Measurements from ENCODE around the gene MCRIP2. TPM values are rescaled to one million over a fixed set of nuclear protein-coding genes. Genes with fewer than 3 reads are reported as not detected.

MCRIP2 gene
- total and polyA plus RNA-seq, 5 donors from 2014 or later = 10.5 to 23.1 (median 18.2) TPM

GRCh38 chr16:660132-660458 is 18.5 kb downstream of the MCRIP2 start:
- H3K27ac Mint-ChIP-seq = no peak overlapping the region
- H3K27ac ChIP-seq (ENCODE audit: insufficient read depth, low read length, poor library complexity, severe bottlenecking) = no peak overlapping the region

DNA sequence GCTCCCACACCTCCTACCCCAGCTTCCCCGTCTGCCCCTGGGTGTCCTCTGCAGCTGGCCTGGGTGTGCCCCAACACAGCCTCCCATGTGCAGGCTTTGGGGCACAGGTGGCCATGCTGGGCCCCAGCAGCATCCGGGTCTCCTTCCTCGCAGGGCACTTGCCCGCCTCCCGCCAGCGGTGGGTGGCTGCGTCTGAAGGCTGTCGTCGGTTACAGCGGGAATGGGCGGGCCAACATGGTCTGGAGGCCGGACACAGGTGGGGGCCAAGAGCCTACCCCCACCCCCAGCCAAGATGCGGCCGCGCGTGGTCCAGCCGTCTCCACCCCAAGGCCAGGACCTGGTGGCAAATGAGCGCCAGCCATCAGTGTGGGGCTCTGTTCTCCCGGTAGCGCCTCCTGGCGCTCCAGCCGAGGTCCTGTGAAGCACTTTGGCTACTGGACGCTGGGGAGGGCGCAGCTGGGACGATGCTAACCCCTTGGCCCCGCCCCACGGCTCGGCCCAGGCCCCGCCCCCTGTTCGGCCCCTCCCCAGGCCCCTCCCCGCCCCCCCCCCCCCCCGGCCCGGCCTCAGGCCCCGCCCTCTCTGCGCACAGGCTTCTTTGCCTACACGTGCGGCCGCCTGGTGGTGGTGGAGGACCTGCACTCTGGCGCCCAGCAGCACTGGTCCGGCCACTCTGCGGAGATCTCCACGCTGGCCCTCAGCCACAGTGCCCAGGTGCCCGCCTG is 19.0 kb downstream of the MCRIP2 start:
- Mint-ChIP-seq H3K27ac (no peak overlapping the region), H3K27me3 (no peaks in the 10 kb centered on the region), H3K4me3 (peak overlapping the region in 2 of 4 donors; percentile 21 to 54), H3K4me1 (peaks cover 0 to 7% (median 0%) of the 10 kb centered on the region in 4 donors), H3K9me3 (no peaks in the 10 kb centered on the region), H3K36me3 (no peaks in the 10 kb centered on the region)
- Histone ChIP-seq H3K9me3 (ENCODE audit: control insufficient read depth in 2 of 2, low read length in 2 of 2) (no peaks in the 10 kb centered on the region), H3K4me1 (ENCODE audit: control insufficient read depth, insufficient read depth, low read length, poor library complexity, severe bottlenecking) (peaks cover 5% of the 10 kb centered on the region), H3K36me3 (ENCODE audit: control insufficient read depth, insufficient read depth, low read length) (no peaks in the 10 kb centered on the region), H3K4me3 (ENCODE audit: low read depth, low read length) (no peak overlapping the region), H3K27me3 (ENCODE audit: control insufficient read depth, insufficient read depth, low read length) (no peaks in the 10 kb centered on the region), H3K27ac (ENCODE audit: insufficient read depth, low read length, poor library complexity, severe bottlenecking) (no peak overlapping the region)
- peak; percentile 57 to 73 (median 65) for DNase-seq
- ATAC-seq (ENCODE audit: low read depth in 2 of 2) = peak; percentile 53 to 66

More at GRCh38 chr16:660132-660458, 18.5 kb downstream of the MCRIP2 start:
- ATAC-seq (ENCODE audit: low read depth in 2 of 2) (no peak), DNase-seq (no peak)
- Mint-ChIP-seq H3K36me3 (no peaks in the 10 kb centered on the region), H3K27me3 (no peaks in the 10 kb centered on the region), H3K4me1 (peaks cover 0 to 7% (median 0%) of the 10 kb centered on the region in 4 donors), H3K4me3 (no peak overlapping the region), H3K9me3 (no peaks in the 10 kb centered on the region)
- Histone ChIP-seq H3K27me3 (ENCODE audit: control insufficient read depth, insufficient read depth, low read length) (no peaks in the 10 kb centered on the region), H3K36me3 (ENCODE audit: control insufficient read depth, insufficient read depth, low read length) (no peaks in the 10 kb centered on the region), H3K4me3 (ENCODE audit: low read depth, low read length) (no peak overlapping the region), H3K9me3 (ENCODE audit: control insufficient read depth in 2 of 2, low read length in 2 of 2) (no peaks in the 10 kb centered on the region), H3K4me1 (ENCODE audit: control insufficient read depth, insufficient read depth, low read length, poor library complexity, severe bottlenecking) (peaks cover 5% of the 10 kb centered on the region)

DNA sequence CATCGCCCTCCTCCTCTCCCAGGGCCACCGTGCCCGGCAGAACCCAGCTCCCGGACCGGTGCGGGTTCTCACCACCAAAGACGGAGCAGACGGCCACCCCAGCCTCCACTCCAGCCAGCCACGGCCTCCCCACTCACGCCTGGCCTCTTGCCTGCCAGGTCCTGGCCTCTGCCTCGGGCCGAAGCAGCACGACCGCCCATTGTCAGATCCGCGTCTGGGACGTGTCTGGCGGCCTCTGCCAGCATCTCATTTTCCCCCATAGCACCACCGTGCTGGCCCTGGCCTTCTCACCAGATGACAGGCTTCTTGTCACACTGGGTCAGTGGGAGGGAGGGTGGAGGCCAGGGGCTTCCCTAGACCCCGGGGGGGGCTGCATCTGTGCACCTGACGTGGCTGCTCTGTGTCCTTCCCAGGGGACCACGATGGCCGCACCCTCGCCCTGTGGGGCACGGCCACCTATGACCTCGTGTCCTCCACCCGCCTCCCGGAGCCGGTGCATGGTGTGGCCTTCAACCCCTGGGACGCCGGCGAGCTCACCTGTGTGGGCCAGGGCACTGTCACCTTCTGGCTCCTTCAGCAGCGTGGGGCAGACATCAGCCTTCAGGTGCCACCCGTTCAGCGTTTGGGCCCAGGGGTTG is 19.7 kb downstream of the MCRIP2 start:
- Histone ChIP-seq H3K4me1 (ENCODE audit: control insufficient read depth, insufficient read depth, low read length, poor library complexity, severe bottlenecking) (peaks cover 5% of the 10 kb centered on the region), H3K36me3 (ENCODE audit: control insufficient read depth, insufficient read depth, low read length) (no peaks in the 10 kb centered on the region), H3K4me3 (ENCODE audit: low read depth, low read length) (no peak overlapping the region), H3K27me3 (ENCODE audit: control insufficient read depth, insufficient read depth, low read length) (no peaks in the 10 kb centered on the region), H3K27ac (ENCODE audit: insufficient read depth, low read length, poor library complexity, severe bottlenecking) (no peak overlapping the region), H3K9me3 (ENCODE audit: control insufficient read depth in 2 of 2, low read length in 2 of 2) (no peaks in the 10 kb centered on the region)
- H3K4me3 Mint-ChIP-seq = peak overlapping the region in 2 of 4 donors; percentile 21 to 54
- H3K4me1 Mint-ChIP-seq = peaks cover 0 to 7% (median 0%) of the 10 kb centered on the region in 4 donors
- DNase-seq (no peak), ATAC-seq (ENCODE audit: low read depth in 2 of 2) (no peak)
- no peaks in the 10 kb centered on the region for H3K27me3 Mint-ChIP-seq
- no peaks in the 10 kb centered on the region for H3K36me3 Mint-ChIP-seq
- H3K27ac Mint-ChIP-seq = peak overlapping the region in 1 of 3 donors; percentile 36
- no peaks in the 10 kb centered on the region for H3K9me3 Mint-ChIP-seq

DNA sequence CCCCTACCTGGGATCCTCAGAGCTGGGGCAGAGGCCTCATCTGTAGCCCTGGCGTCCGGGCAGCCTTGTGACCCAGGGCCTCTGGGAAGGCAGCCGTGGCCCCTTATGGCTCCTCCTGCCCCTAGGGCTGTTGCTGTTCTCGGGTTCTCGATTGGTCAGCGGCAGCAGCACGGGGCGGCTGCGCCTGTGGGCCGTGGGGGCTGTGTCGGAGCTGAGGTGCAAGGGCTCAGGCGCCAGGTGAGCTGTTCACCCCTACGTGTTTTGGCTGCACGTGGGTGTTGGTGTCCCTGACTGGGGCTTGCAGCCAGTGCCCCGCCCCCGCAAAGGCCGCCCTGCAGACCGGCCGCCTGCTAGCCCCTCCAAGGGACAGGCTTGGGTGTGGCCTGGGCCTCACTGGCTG is 20.5 kb downstream of the MCRIP2 start:
- H3K4me1 ChIP-seq (ENCODE audit: control insufficient read depth, insufficient read depth, low read length, poor library complexity, severe bottlenecking) = peaks cover 10% of the 10 kb centered on the region
- H3K27ac ChIP-seq (ENCODE audit: insufficient read depth, low read length, poor library complexity, severe bottlenecking) = no peak overlapping the region
- H3K9me3 Mint-ChIP-seq = no peaks in the 10 kb centered on the region
- H3K36me3 ChIP-seq (ENCODE audit: control insufficient read depth, insufficient read depth, low read length) = no peaks in the 10 kb centered on the region
- H3K27me3 ChIP-seq (ENCODE audit: control insufficient read depth, insufficient read depth, low read length) = no peaks in the 10 kb centered on the region
- ATAC-seq (ENCODE audit: low read depth in 2 of 2) = no peak
- H3K4me3 Mint-ChIP-seq = no peak overlapping the region
- H3K27me3 Mint-ChIP-seq = no peaks in the 10 kb centered on the region
- no peak for DNase-seq
- H3K9me3 ChIP-seq (ENCODE audit: control insufficient read depth in 2 of 2, low read length in 2 of 2) = no peaks in the 10 kb centered on the region
- no peak overlapping the region for H3K27ac Mint-ChIP-seq
- H3K4me3 ChIP-seq (ENCODE audit: low read depth, low read length) = no peak overlapping the region
- no peaks in the 10 kb centered on the region for H3K36me3 Mint-ChIP-seq
- H3K4me1 Mint-ChIP-seq = peaks cover 0 to 7% (median 0%) of the 10 kb centered on the region in 4 donors

GRCh38 chr16:662597-662996 is 21.0 kb downstream of the MCRIP2 start:
- Mint-ChIP-seq H3K36me3 (no peaks in the 10 kb centered on the region), H3K27me3 (no peaks in the 10 kb centered on the region), H3K9me3 (no peaks in the 10 kb centered on the region), H3K27ac (no peak overlapping the region), H3K4me3 (no peak overlapping the region), H3K4me1 (peaks cover 0 to 9% (median 1%) of the 10 kb centered on the region in 4 donors)
- ATAC-seq (ENCODE audit: low read depth in 2 of 2) = no peak
- no peak for DNase-seq
- Histone ChIP-seq H3K9me3 (ENCODE audit: control insufficient read depth in 2 of 2, low read length in 2 of 2) (no peaks in the 10 kb centered on the region), H3K27me3 (ENCODE audit: control insufficient read depth, insufficient read depth, low read length) (no peaks in the 10 kb centered on the region), H3K4me1 (ENCODE audit: control insufficient read depth, insufficient read depth, low read length, poor library complexity, severe bottlenecking) (peaks cover 15% of the 10 kb centered on the region), H3K36me3 (ENCODE audit: control insufficient read depth, insufficient read depth, low read length) (no peaks in the 10 kb centered on the region), H3K4me3 (ENCODE audit: low read depth, low read length) (no peak overlapping the region), H3K27ac (ENCODE audit: insufficient read depth, low read length, poor library complexity, severe bottlenecking) (no peak overlapping the region)

DNA sequence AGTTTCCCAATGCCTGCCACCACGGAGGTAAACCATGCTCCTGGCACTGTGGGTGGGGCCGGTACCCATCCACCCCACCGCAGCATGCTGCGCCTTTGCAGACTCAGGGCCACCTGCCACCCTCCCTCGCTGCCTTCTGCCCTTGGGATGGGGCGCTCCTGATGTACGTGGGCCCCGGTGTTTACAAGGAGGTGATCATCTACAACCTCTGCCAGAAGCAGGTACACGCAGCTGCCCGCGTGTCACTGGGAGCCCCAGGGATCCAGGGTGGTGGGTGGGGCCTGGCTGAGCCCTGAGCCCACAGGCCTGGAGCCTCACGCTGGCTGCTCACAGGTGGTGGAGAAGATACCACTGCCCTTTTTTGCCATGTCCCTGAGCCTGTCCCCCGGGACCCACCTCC is 24.9 kb downstream of the MCRIP2 start:
- Mint-ChIP-seq H3K9me3 (no peaks in the 10 kb centered on the region), H3K4me3 (no peak overlapping the region), H3K27me3 (no peaks in the 10 kb centered on the region), H3K27ac (no peak overlapping the region), H3K36me3 (no peaks in the 10 kb centered on the region), H3K4me1 (peaks cover 0 to 15% (median 2%) of the 10 kb centered on the region in 4 donors)
- Histone ChIP-seq H3K27me3 (ENCODE audit: control insufficient read depth, insufficient read depth, low read length) (no peaks in the 10 kb centered on the region), H3K27ac (ENCODE audit: insufficient read depth, low read length, poor library complexity, severe bottlenecking) (no peak overlapping the region), H3K4me3 (ENCODE audit: low read depth, low read length) (no peak overlapping the region), H3K36me3 (ENCODE audit: control insufficient read depth, insufficient read depth, low read length) (peaks cover 8% of the 10 kb centered on the region), H3K9me3 (ENCODE audit: control insufficient read depth in 2 of 2, low read length in 2 of 2) (no peaks in the 10 kb centered on the region), H3K4me1 (ENCODE audit: control insufficient read depth, insufficient read depth, low read length, poor library complexity, severe bottlenecking) (peaks cover 25% of the 10 kb centered on the region)
- ATAC-seq (ENCODE audit: low read depth in 2 of 2) (no peak), DNase-seq (no peak)

DNA sequence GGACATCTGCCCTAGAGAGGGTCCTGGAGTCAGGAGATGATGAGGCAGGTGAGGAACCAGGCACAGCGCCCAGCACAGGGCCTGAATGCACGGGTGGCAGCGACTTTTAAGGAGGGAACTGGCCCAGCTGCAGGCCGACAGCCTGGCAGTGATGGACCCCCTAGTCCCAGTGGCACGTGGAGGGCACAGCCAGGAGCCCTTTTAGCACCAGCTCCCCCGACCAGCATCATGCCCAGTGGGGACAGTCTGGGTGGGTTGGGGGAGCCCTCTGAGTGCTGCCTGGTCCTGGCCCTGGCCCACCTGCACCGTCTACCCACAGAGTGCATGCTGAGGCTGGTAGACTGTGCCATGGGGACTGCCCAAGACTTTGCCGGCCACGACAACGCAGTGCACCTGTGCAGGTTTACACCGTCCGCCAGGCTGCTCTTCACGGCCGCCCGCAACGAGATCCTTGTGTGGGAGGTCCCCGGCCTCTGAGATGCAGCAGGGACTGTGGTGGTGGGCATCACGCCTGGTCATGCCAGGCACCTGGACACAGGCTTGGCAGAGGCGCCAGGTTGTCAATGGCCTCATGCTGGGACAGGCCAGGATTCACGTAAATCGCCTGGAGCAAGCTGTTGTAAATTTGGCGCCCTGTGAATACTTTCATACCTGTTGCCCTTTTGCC is 25.6 kb downstream of the MCRIP2 start:
- H3K36me3 Mint-ChIP-seq = no peaks in the 10 kb centered on the region
- no peaks in the 10 kb centered on the region for H3K27me3 Mint-ChIP-seq
- ATAC-seq (ENCODE audit: low read depth in 2 of 2) (no peak), DNase-seq (no peak)
- no peaks in the 10 kb centered on the region for H3K27me3 ChIP-seq (ENCODE audit: control insufficient read depth, insufficient read depth, low read length)
- H3K4me3 ChIP-seq (ENCODE audit: low read depth, low read length) = peak overlapping the region; percentile 64
- H3K9me3 ChIP-seq (ENCODE audit: control insufficient read depth in 2 of 2, low read length in 2 of 2) = no peaks in the 10 kb centered on the region
- H3K4me1 Mint-ChIP-seq = peaks cover 0 to 15% (median 2%) of the 10 kb centered on the region in 4 donors
- peak overlapping the region; percentile 78 to 89 (median 84) for H3K4me3 Mint-ChIP-seq
- H3K36me3 ChIP-seq (ENCODE audit: control insufficient read depth, insufficient read depth, low read length) = peaks cover 12% of the 10 kb centered on the region
- H3K27ac Mint-ChIP-seq = peak overlapping the region; percentile 74 to 87 (median 79)
- no peaks in the 10 kb centered on the region for H3K9me3 Mint-ChIP-seq
- H3K4me1 ChIP-seq (ENCODE audit: control insufficient read depth, insufficient read depth, low read length, poor library complexity, severe bottlenecking) = peaks cover 25% of the 10 kb centered on the region
- peak overlapping the region; percentile 75 for H3K27ac ChIP-seq (ENCODE audit: insufficient read depth, low read length, poor library complexity, severe bottlenecking)
